OCI-LY1 (cell line): ENCODE data around the gene RIPOR2.
A peak's percentile ranks its signal among the peaks of the same experiment; 100 is the strongest.

Source experiments
- H2AFZ ChIP-seq: fragments of 200-600 bp; sonication (generic), shearing (Covaris generic); 2 replicates; pipeline ENCODE4 v1.6.0; 2014; ENCODE audit warnings: antibody characterized with exemption, mild to moderate bottlenecking, low read length
- H3F3A ChIP-seq: fragments of 200-600 bp; sonication (generic), shearing (Covaris generic); 2 replicates; pipeline ENCODE4 v1.6.0; 2014; ENCODE audit warnings: mild to moderate bottlenecking, antibody characterized with exemption, low read length, moderate library complexity; ENCODE audit not compliant: insufficient read depth
- H3K27ac ChIP-seq: fragments of 200-600 bp; sonication (generic); 2 replicates; pipeline ENCODE4 v1.5.1; 2014; ENCODE audit warnings: low read length, mixed run types, mild to moderate bottlenecking, low read depth; ENCODE audit not compliant: poor library complexity, severe bottlenecking
- H3K27me3 ChIP-seq: fragments of 200-600 bp; sonication (generic); 2 replicates; pipeline ENCODE4 v1.6.0; 2014; ENCODE audit warnings: antibody characterized with exemption, mild to moderate bottlenecking, low read length, moderate library complexity; ENCODE audit not compliant: insufficient read depth
- H3K36me3 ChIP-seq: fragments of 200-600 bp; sonication (generic); 2 replicates; pipeline ENCODE4 v1.6.1; 2014; ENCODE audit warnings: mild to moderate bottlenecking, antibody characterized with exemption, low read length, moderate library complexity, mixed read lengths; ENCODE audit not compliant: insufficient read depth
- H3K4me1 ChIP-seq: fragments of 200-600 bp; sonication (generic); 2 replicates; pipeline ENCODE4 v1.5.1; 2014; ENCODE audit warnings: mild to moderate bottlenecking, low read length, moderate library complexity; ENCODE audit not compliant: insufficient read depth, severe bottlenecking
- H3K4me2 ChIP-seq: fragments of 200-600 bp; sonication (generic), shearing (Covaris generic); 2 replicates; pipeline ENCODE4 v1.6.1; 2014; ENCODE audit warnings: low read length
- H3K4me3 ChIP-seq: fragments of 200-600 bp; sonication (generic); 2 replicates; pipeline ENCODE4 v1.5.1; 2014; ENCODE audit warnings: low read length, low read depth, mild to moderate bottlenecking, mixed read lengths; ENCODE audit not compliant: poor library complexity, severe bottlenecking
- H3K79me2 ChIP-seq: fragments of 200-600 bp; shearing (Covaris generic); 2 replicates; pipeline ENCODE4 v1.6.1; 2016; ENCODE audit warnings: mixed run types, low read length, mixed read lengths; ENCODE audit not compliant: insufficient read depth
- H3K9ac ChIP-seq: fragments of 200-600 bp; sonication (generic), shearing (Covaris generic); 2 replicates; pipeline ENCODE4 v1.6.1; 2014; ENCODE audit warnings: mild to moderate bottlenecking, low read length, mixed read lengths
- H3K9me2 ChIP-seq: fragments of 200-600 bp; sonication (generic), shearing (Covaris generic); 2 replicates; pipeline ENCODE4 v1.6.1; 2014; ENCODE audit warnings: low read depth, mild to moderate bottlenecking, low read length, mixed read lengths
- H3K9me3 ChIP-seq: fragments of 200-600 bp; shearing (Covaris generic); 2 replicates; pipeline ENCODE4 v1.6.1; 2014; ENCODE audit warnings: low read length, mixed read lengths
- H4K20me1 ChIP-seq: fragments of 200-600 bp; sonication (generic), shearing (Covaris generic); 2 replicates; pipeline ENCODE4 v1.6.0; 2016; ENCODE audit warnings: mild to moderate bottlenecking, low read length; ENCODE audit not compliant: insufficient read depth
- CTCF ChIP-seq: fragments of 200-600 bp; sonication (generic), shearing (Covaris generic); IDR thresholded peaks from 2 replicates; pipeline ENCODE4 v1.5.1; 2017; ENCODE audit warnings: mild to moderate bottlenecking, antibody characterized with exemption, low read length, moderate library complexity, mixed read lengths
- EZH2 ChIP-seq: fragments of 200-600 bp; sonication (generic), shearing (Covaris generic); IDR thresholded peaks from 2 replicates; pipeline ENCODE4 v1.8.0; 2017; ENCODE audit warnings: borderline replicate concordance, mixed run types, mild to moderate bottlenecking, antibody characterized with exemption, low read length, moderate library complexity, mixed read lengths

The RIPOR2 gene

GRCh38 chr6:24859608-24860200, 76.1 kb downstream of the RIPOR2 start:
- Histone ChIP-seq H3K9ac (no peak overlapping the region; the same call in 1 of the 2 replicates), H3K4me2 (peak overlapping the region; percentile 5; the same call in 1 of the 2 replicates), H3K4me1 (peaks cover 82% of the 10 kb centered on the region), H4K20me1 (no peaks in the 10 kb centered on the region), H3K79me2 (no peaks in the 10 kb centered on the region), H3K9me3 (no peaks in the 10 kb centered on the region), H3K9me2 (no peaks in the 10 kb centered on the region), H2AFZ (no peak overlapping the region), H3F3A (no peaks in the 10 kb centered on the region), H3K36me3 (peaks cover 52% of the 10 kb centered on the region; the same call in 1 of the 2 replicates), H3K27me3 (no peaks in the 10 kb centered on the region), H3K4me3 (no peak overlapping the region), H3K27ac (peak overlapping the region; percentile 76)
- no peak for TF ChIP-seq EZH2
- no peak for TF ChIP-seq CTCF

- H3K79me2 ChIP-seq = no peaks in the 10 kb centered on the region
- no peaks in the 10 kb centered on the region for H3K9me2 ChIP-seq
- H3K4me3 ChIP-seq = no peak overlapping the region
- no peaks in the 10 kb centered on the region for H4K20me1 ChIP-seq
- peak overlapping the region; percentile 5; the same call in 1 of the 2 replicates for H3K4me2 ChIP-seq
- H3K36me3 ChIP-seq = peaks cover 46% of the 10 kb centered on the region; the same call in 1 of the 2 replicates
- TF ChIP-seq CTCF (no peak), EZH2 (no peak)
- H3K27ac ChIP-seq = peak overlapping the region; percentile 76
- H3K9me3 ChIP-seq = no peaks in the 10 kb centered on the region
- no peaks in the 10 kb centered on the region for H3K27me3 ChIP-seq
- H3F3A ChIP-seq = no peaks in the 10 kb centered on the region
- no peak overlapping the region; the same call in 1 of the 2 replicates for H3K9ac ChIP-seq
- H3K4me1 ChIP-seq = peaks cover 82% of the 10 kb centered on the region
- H2AFZ ChIP-seq = no peak overlapping the region
These were observed 76.6 kb downstream of the RIPOR2 start for GRCh38 chr6:24859132-24859531.

GRCh38 chr6:24858177-24858653, 77.5 kb downstream of the RIPOR2 start:
- no peak for TF ChIP-seq CTCF
- Histone ChIP-seq H3K4me3 (no peak overlapping the region), H2AFZ (no peak overlapping the region), H3K36me3 (peaks cover 48% of the 10 kb centered on the region; the same call in 1 of the 2 replicates), H3K79me2 (no peaks in the 10 kb centered on the region), H3K27me3 (no peaks in the 10 kb centered on the region), H4K20me1 (no peaks in the 10 kb centered on the region), H3F3A (no peaks in the 10 kb centered on the region), H3K4me2 (no peak overlapping the region), H3K4me1 (peaks cover 78% of the 10 kb centered on the region), H3K9ac (peak overlapping the region; percentile 15; the same call in 1 of the 2 replicates), H3K9me2 (no peaks in the 10 kb centered on the region), H3K9me3 (no peaks in the 10 kb centered on the region), H3K27ac (peak overlapping the region; percentile 76)
